H9 (cell line): ENCODE data around the gene CACNA2D4. TPM values are rescaled to one million over a fixed set of nuclear protein-coding genes. Genes with fewer than 3 reads are reported as not detected.

Experiments used
- DNase-seq: peaks from one replicate; pipeline ENCODE4 v3.0.0-alpha.2; 2017
- H2AFZ ChIP-seq: one replicate; pipeline ENCODE4 v1.6.1; 2013; ENCODE audit warnings: mild to moderate bottlenecking, low read length, control low read depth, moderate library complexity
- H2AK5ac ChIP-seq: 2 replicates; pipeline ENCODE4 v1.6.1; 2013; ENCODE audit warnings: low read length, control low read depth, mixed read lengths; ENCODE audit not compliant: insufficient read length
- H2BK120ac ChIP-seq: one replicate; pipeline ENCODE4 v1.6.1; 2013; ENCODE audit warnings: low read depth, mild to moderate bottlenecking, low read length, control low read depth, inconsistent platforms; ENCODE audit not compliant: poor library complexity, severe bottlenecking
- H2BK12ac ChIP-seq: 2 replicates; pipeline ENCODE4 v1.6.1; 2013; ENCODE audit warnings: low read length, control low read depth, mixed read lengths, low read depth; ENCODE audit not compliant: insufficient read length
- H2BK15ac ChIP-seq: 2 replicates; pipeline ENCODE4 v1.6.1; 2013; ENCODE audit warnings: low read depth, low read length, control low read depth
- H2BK20ac ChIP-seq: one replicate; pipeline ENCODE4 v1.6.1; 2013; ENCODE audit warnings: low read depth, mild to moderate bottlenecking, low read length, control low read depth, inconsistent platforms; ENCODE audit not compliant: poor library complexity, severe bottlenecking
- H2BK5ac ChIP-seq: 2 replicates; pipeline ENCODE4 v1.6.1; 2013; ENCODE audit warnings: low read length, control low read depth, mixed read lengths; ENCODE audit not compliant: insufficient read length
- H3K14ac ChIP-seq: 2 replicates; pipeline ENCODE4 v1.6.1; 2013; ENCODE audit warnings: low read length, control low read depth; ENCODE audit not compliant: insufficient read depth
- H3K18ac ChIP-seq: 2 replicates; pipeline ENCODE4 v1.6.1; 2013; ENCODE audit warnings: low read depth, mild to moderate bottlenecking, mixed read lengths, low read length, control low read depth; ENCODE audit not compliant: insufficient read length
- H3K23ac ChIP-seq: 2 replicates; pipeline ENCODE4 v1.6.1; 2013; ENCODE audit warnings: low read length, control low read depth, mixed read lengths, low read depth; ENCODE audit not compliant: insufficient read length
- H3K23me2 ChIP-seq: 2 replicates; pipeline ENCODE4 v1.6.1; 2013; ENCODE audit warnings: low read depth, mild to moderate bottlenecking, mixed read lengths, low read length, control low read depth; ENCODE audit not compliant: insufficient read length, poor library complexity, severe bottlenecking
- H3K27ac ChIP-seq: 2 replicates; pipeline ENCODE4 v1.5.1; 2013; ENCODE audit warnings: low read length, control low read depth, mixed read lengths, low read depth; ENCODE audit not compliant: insufficient read length
- H3K27me3 ChIP-seq: 2 replicates; pipeline ENCODE4 v1.6.1; 2013; ENCODE audit warnings: low read length, control low read depth, inconsistent platforms; ENCODE audit not compliant: insufficient read depth
- H3K4ac ChIP-seq: 2 replicates; pipeline ENCODE4 v1.6.1; 2013; ENCODE audit warnings: low read depth, mild to moderate bottlenecking, control low read depth, inconsistent platforms, low read length, moderate library complexity
- H3K4me1 ChIP-seq: 2 replicates; pipeline ENCODE4 v1.6.1; 2013; ENCODE audit warnings: low read length, control low read depth, inconsistent platforms; ENCODE audit not compliant: insufficient read depth
- H3K4me2 ChIP-seq: 2 replicates; pipeline ENCODE4 v1.6.1; 2013; ENCODE audit warnings: low read length, control low read depth, mixed read lengths; ENCODE audit not compliant: insufficient read length, insufficient read depth
- H3K56ac ChIP-seq: 2 replicates; pipeline ENCODE4 v1.6.1; 2013; ENCODE audit warnings: low read depth, mild to moderate bottlenecking, mixed read lengths, low read length, control low read depth; ENCODE audit not compliant: insufficient read length
- H3K79me1 ChIP-seq: 2 replicates; pipeline ENCODE4 v1.6.1; 2013; ENCODE audit warnings: low read depth, mild to moderate bottlenecking, moderate library complexity, low read length, control low read depth, inconsistent platforms; ENCODE audit not compliant: insufficient read depth, poor library complexity, severe bottlenecking
- H3K79me2 ChIP-seq: 2 replicates; pipeline ENCODE4 v1.6.1; 2013; ENCODE audit warnings: low read length, control low read depth, inconsistent platforms; ENCODE audit not compliant: insufficient read depth
- H3K9ac ChIP-seq: 2 replicates; pipeline ENCODE4 v1.6.1; 2013; ENCODE audit warnings: low read length, control low read depth, mixed read lengths; ENCODE audit not compliant: insufficient read length; ENCODE audit errors: extremely low read depth
- H3K9me3 ChIP-seq: one replicate; pipeline ENCODE4 v1.6.1; 2013; ENCODE audit warnings: low read depth, low read length, inconsistent platforms; ENCODE audit not compliant: control insufficient read depth
- H3T11ph ChIP-seq: one replicate; pipeline ENCODE4 v1.6.1; 2013; ENCODE audit warnings: mild to moderate bottlenecking, low read length, control low read depth, inconsistent platforms
- H4K20me1 ChIP-seq: one replicate; pipeline ENCODE4 v1.6.1; 2013; ENCODE audit not compliant: control insufficient read depth, insufficient read length, insufficient read depth
- H4K5ac ChIP-seq: 2 replicates; pipeline ENCODE4 v1.6.1; 2013; ENCODE audit warnings: low read depth, mild to moderate bottlenecking, mixed read lengths, low read length, control low read depth; ENCODE audit not compliant: insufficient read length
- H4K8ac ChIP-seq: replicated peaks from 2 replicates; pipeline ENCODE4 v1.6.1; 2013; ENCODE audit warnings: low read length, control low read depth, mixed read lengths, low read depth; ENCODE audit not compliant: insufficient read length
- H4K91ac ChIP-seq: 2 replicates; pipeline ENCODE4 v1.6.1; 2013; ENCODE audit warnings: low read depth, mild to moderate bottlenecking, moderate library complexity, mixed read lengths, low read length, control low read depth; ENCODE audit not compliant: insufficient read length
- H3K27ac Mint-ChIP-seq, 3 experiments: 2 replicates in 2 of 3; 3 replicates in 1 of 3; pipeline ENCODE4 v1.8.0; 2020 to 2021; ENCODE audit warnings: mixed read lengths in 3 of 3, mild to moderate bottlenecking in 1 of 3, moderate library complexity in 1 of 3
- H3K27me3 Mint-ChIP-seq: 2 replicates; pipeline ENCODE4 v1.8.0; 2021; ENCODE audit warnings: low read depth, mild to moderate bottlenecking, moderate library complexity, mixed read lengths
- H3K36me3 Mint-ChIP-seq, 3 experiments: 2 replicates in 2 of 3; 3 replicates in 1 of 3; pipeline ENCODE4 v1.8.0; 2020 to 2021; ENCODE audit warnings: low read depth in 3 of 3, mixed read lengths in 3 of 3; ENCODE audit not compliant: insufficient read depth in 1 of 3
- H3K4me1 Mint-ChIP-seq, 2 experiments: 2 replicates each; pipeline ENCODE4 v1.8.0; 2020; ENCODE audit warnings: mixed read lengths in 2 of 2
- H3K4me3 Mint-ChIP-seq, 2 experiments: 2 replicates in 1 of 2; 3 replicates in 1 of 2; pipeline ENCODE4 v1.8.0; 2020 to 2021; ENCODE audit warnings: mild to moderate bottlenecking in 2 of 2, mixed read lengths in 2 of 2, moderate library complexity in 1 of 2
- H3K9me3 Mint-ChIP-seq, 2 experiments: 2 replicates in 1 of 2; 3 replicates in 1 of 2; pipeline ENCODE4 v1.8.0; 2020; ENCODE audit warnings: mild to moderate bottlenecking in 2 of 2, mixed read lengths in 2 of 2, moderate library complexity in 1 of 2
- whole genome bisulfite sequencing: extraction: QIAGEN DNeasy Blood & Tissue Kit; methylation state at CpG from one replicate; pipeline ENCODE4 v1.1.7; 2013; ENCODE audit warnings: missing lambda C conversion rate, low lambda C conversion rate, mixed read lengths; ENCODE audit not compliant: insufficient read length; ENCODE audit errors: extremely low coverage; 5-methylcytosine and 5-hydroxymethylcytosine counted together
- total RNA-seq: library from RNA; stranded (reverse); gene quantifications from 2 replicates; pipeline ENCODE4 v1.2.1, GENCODE V29; 2021
- TF ChIP-seq, protein P1 (sequence below): fragments of 200-600 bp; sonication (generic); conservative IDR thresholded peaks from 3 replicates; pipeline ENCODE4 v1.8.0; 2021; ENCODE audit warnings: antibody characterized with exemption, mild to moderate bottlenecking

The CACNA2D4 gene
- total RNA-seq, 1 experiment from 2014 or later = 0.79 TPM

DNA sequence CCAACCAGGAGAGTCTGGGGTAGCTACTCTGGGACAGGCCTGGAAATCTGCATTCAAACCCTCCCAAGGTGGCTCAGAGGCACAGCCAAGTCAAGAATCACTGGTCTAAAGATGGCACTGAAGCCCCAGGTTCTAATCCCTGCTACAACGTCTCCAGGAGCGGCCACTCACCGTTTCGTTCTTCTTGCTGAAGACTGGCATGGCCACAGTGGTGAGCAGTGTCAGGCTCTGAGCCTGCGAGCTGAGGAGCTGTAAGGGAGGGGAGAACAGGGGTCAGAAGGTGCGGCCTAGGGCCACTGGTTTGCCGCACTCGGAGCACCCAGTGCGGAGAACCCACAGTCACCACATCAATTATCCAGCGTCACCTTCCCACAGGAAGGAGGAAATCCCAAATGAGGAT is 38.8 kb downstream of the CACNA2D4 start:
- no peak overlapping the region for H4K5ac ChIP-seq
- Mint-ChIP-seq H3K4me3 (no peak overlapping the region), H3K9me3 (no peaks in the 10 kb centered on the region), H3K4me1 (no peaks in the 10 kb centered on the region), H3K27ac (no peak overlapping the region), H3K27me3 (peaks cover 4% of the 10 kb centered on the region), H3K36me3 (no peaks in the 10 kb centered on the region; a peak in 1 of 7 replicates)
- H3K9me3 ChIP-seq = no peaks in the 10 kb centered on the region
- no peak overlapping the region for H2BK15ac ChIP-seq
- no peak overlapping the region for H3K4ac ChIP-seq
- H4K8ac ChIP-seq = no peak overlapping the region
- H2BK20ac ChIP-seq = no peak overlapping the region
- no peak overlapping the region for H2BK12ac ChIP-seq
- no peaks in the 10 kb centered on the region for H3K79me1 ChIP-seq
- H3K4me1 ChIP-seq = no peaks in the 10 kb centered on the region
- no peak overlapping the region for H2AFZ ChIP-seq
- TF ChIP-seq, protein P1, sequence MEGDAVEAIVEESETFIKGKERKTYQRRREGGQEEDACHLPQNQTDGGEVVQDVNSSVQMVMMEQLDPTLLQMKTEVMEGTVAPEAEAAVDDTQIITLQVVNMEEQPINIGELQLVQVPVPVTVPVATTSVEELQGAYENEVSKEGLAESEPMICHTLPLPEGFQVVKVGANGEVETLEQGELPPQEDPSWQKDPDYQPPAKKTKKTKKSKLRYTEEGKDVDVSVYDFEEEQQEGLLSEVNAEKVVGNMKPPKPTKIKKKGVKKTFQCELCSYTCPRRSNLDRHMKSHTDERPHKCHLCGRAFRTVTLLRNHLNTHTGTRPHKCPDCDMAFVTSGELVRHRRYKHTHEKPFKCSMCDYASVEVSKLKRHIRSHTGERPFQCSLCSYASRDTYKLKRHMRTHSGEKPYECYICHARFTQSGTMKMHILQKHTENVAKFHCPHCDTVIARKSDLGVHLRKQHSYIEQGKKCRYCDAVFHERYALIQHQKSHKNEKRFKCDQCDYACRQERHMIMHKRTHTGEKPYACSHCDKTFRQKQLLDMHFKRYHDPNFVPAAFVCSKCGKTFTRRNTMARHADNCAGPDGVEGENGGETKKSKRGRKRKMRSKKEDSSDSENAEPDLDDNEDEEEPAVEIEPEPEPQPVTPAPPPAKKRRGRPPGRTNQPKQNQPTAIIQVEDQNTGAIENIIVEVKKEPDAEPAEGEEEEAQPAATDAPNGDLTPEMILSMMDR = no peak
- no peak overlapping the region for H2BK5ac ChIP-seq
- no peak overlapping the region for H3T11ph ChIP-seq
- no peak overlapping the region for H4K91ac ChIP-seq
- H3K23ac ChIP-seq = no peak overlapping the region
- H3K27ac ChIP-seq = no peak overlapping the region
- no peak overlapping the region for H3K4me2 ChIP-seq
- H3K18ac ChIP-seq = no peak overlapping the region
- no peaks in the 10 kb centered on the region for H3K27me3 ChIP-seq
- no peak overlapping the region for H2BK120ac ChIP-seq
- no peak overlapping the region for H3K56ac ChIP-seq
- no peak overlapping the region for H3K14ac ChIP-seq
- no peak overlapping the region for H2AK5ac ChIP-seq
- DNase-seq = peak; percentile 22
- H4K20me1 ChIP-seq = no peaks in the 10 kb centered on the region
- no peaks in the 10 kb centered on the region for H3K79me2 ChIP-seq
- no peaks in the 10 kb centered on the region for H3K23me2 ChIP-seq
- H3K9ac ChIP-seq = no peak overlapping the region
- no CpG with 5 or more reads among the region's 10 CpGs for whole genome bisulfite sequencing
